ENCODE results near the gene G0S2.

G0S2 gene, protein sequence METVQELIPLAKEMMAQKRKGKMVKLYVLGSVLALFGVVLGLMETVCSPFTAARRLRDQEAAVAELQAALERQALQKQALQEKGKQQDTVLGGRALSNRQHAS

DNA sequence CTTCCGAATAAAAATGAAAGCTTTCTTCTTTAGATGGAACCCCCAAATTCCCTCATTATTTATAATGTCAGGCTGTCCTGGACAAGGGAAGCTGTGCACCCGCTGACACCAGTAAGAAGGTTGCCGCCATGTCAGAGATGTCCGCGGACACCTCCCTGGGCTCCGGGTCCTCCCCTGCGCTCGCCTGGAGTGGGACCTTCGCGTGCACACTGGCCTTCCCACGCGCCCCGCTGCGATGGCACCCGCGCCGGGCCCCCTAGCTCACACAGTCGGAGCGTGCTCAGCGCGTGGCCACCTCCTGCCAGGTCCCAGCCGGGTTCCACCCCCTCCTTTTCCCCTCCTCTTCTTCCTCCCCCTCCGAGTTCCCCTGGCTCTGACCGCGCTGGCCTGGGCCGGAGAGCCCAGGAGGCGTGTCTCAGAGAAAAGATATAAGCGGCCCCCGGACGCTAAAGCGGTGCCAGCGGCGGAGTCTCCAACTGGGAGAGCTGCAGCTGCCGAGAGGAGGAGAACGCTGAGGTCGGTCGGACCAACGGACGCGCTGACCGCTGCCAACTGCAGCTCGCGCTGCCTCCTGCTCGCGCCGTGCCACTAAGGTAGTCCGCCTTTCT lies at the start of gene G0S2:
G0S2 (plus strand) TSS at position 456 of the 608 bp plus-strand sequence. CDS start 273 bp downstream, outside the sequence.
- no peaks in the 10 kb centered on the region for H3K9me3 ChIP-seq (ENCODE audit: insufficient read depth, low read depth, low read length)
- H3K27ac ChIP-seq (ENCODE audit: low read length), result no peak within 1 kb of the TSS
- H3K4me1 ChIP-seq (ENCODE audit: insufficient read depth, low read length), result peaks cover 2% of the 10 kb centered on the region
- 0 out of 2 replicates have a peak within 1 kb of the TSS, but pooled peaks have one; percentile 15 for H3K9ac ChIP-seq (ENCODE audit: low read depth, low read length)
- no peaks in the 10 kb centered on the region for H3K36me3 ChIP-seq (ENCODE audit: insufficient read depth, low read depth, low read length)
- H3K4me3 ChIP-seq (ENCODE audit: low read length), result peak within 1 kb of the TSS; percentile 85
- peaks cover 98% of the 10 kb centered on the region for H3K27me3 ChIP-seq (ENCODE audit: insufficient read depth, low read length)

DNA sequence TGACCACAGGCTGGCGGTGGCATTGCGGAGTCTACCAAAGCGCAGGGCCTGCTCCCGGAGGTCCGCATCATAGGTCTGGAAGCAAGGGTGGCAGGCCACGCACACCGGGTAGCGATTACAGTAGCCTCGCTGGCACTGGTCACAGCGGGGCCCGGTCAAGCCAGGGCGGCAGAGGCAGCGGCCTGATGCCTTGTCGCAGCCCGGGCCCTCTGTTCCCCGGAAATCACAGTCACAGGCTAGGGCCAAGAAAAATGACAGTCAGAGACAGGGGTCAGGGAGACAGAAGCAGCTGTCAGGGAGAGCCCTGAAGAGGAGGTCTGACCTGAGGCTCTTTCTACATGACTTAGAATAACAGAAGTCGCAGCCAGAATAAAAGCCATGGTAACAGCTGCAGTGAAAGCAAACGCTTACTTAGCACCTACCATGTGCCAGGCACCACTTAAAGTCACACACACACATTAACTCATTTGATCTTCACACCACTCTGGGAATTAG lies 49.4 kb upstream of the G0S2 start:
- no peak overlapping the region for H3K27ac ChIP-seq (ENCODE audit: low read length)
- no peaks in the 10 kb centered on the region for H3K36me3 ChIP-seq (ENCODE audit: insufficient read depth, low read depth, low read length)
- peaks cover 9% of the 10 kb centered on the region; the same call in 1 of the 2 replicates for H3K27me3 ChIP-seq (ENCODE audit: insufficient read depth, low read length)
- H3K9ac ChIP-seq (ENCODE audit: low read depth, low read length), result no peak overlapping the region
- no peak overlapping the region for H3K4me3 ChIP-seq (ENCODE audit: low read length)
- H3K4me1 ChIP-seq (ENCODE audit: insufficient read depth, low read length), result peaks cover 12% of the 10 kb centered on the region
- H3K9me3 ChIP-seq (ENCODE audit: insufficient read depth, low read depth, low read length), result no peaks in the 10 kb centered on the region

DNA sequence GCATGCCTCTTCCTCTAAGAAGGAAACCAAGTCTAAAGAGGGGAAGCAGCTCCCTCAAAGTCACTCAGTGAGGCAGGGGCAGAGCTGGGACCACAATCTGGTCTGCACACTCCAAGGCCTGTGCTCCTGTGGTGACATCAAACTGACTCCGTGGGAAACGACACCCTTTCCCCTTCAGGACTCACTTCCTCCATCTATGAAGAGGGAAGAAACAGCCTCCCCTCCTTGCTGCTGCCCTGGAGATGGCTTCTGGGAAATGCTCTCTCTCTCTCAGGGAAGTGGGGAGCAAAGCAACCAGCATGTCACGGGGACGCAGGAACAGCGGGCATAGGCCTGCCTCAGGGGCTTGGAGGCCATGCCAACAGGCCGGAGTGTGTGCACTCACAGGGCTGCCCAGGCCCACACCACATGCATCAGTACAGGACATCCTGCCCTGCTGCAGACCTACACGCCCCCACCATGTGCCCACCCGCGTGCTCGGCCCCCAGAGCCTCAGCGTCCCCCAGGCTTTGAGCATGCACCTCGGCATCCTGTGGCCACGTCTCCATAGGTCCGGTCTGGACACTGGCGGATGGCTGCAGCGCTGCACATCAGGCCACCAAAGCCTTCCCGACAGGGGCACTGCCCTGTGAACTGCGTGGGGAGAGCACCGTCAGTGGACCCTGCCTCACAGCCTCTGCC lies 48.7 kb upstream of the G0S2 start:
- Histone ChIP-seq H3K9me3 (ENCODE audit: insufficient read depth, low read depth, low read length) (no peaks in the 10 kb centered on the region), H3K36me3 (ENCODE audit: insufficient read depth, low read depth, low read length) (no peaks in the 10 kb centered on the region), H3K4me1 (ENCODE audit: insufficient read depth, low read length) (peaks cover 13% of the 10 kb centered on the region), H3K4me3 (ENCODE audit: low read length) (no peak overlapping the region), H3K27me3 (ENCODE audit: insufficient read depth, low read length) (peaks cover 9% of the 10 kb centered on the region; the same call in 1 of the 2 replicates), H3K27ac (ENCODE audit: low read length) (no peak overlapping the region), H3K9ac (ENCODE audit: low read depth, low read length) (no peak overlapping the region)

DNA sequence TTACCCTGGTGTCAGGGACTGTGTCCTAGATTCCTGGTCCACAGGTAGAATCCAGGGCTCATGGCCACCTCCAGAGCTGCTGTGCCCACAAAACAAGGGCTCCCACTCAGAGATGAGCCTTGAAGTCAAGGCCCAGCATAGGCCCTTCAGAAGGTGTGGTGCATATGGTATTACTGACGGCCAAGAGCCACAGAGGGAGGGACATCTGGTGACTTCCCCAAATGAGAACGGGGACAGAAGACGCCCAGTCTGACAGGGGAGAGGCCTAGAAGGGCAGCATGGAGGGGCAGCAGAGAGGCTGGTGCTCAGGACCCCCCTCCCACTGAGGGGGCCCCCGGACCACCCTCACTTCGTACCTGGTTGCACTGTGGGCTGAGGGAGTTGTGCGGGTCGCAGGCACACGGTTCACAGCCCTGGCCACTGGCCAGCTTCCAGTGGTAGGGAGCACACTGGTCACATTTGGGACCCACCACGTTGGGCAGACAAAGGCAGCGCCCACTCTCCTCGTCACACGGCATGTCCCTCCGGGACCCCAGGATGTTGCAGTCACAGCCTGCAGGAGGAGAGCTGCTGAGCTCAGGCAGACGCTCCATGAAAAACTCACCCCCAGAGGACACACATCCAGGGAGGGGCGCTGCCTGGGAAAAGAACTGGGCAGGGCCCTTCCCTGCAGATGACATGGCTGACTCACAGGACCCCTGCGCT lies 48.0 kb upstream of the G0S2 start:
- Histone ChIP-seq H3K9ac (ENCODE audit: low read depth, low read length) (no peak overlapping the region), H3K9me3 (ENCODE audit: insufficient read depth, low read depth, low read length) (no peaks in the 10 kb centered on the region), H3K4me1 (ENCODE audit: insufficient read depth, low read length) (peaks cover 13% of the 10 kb centered on the region), H3K27ac (ENCODE audit: low read length) (no peak overlapping the region), H3K4me3 (ENCODE audit: low read length) (no peak overlapping the region), H3K27me3 (ENCODE audit: insufficient read depth, low read length) (peaks cover 9% of the 10 kb centered on the region; the same call in 1 of the 2 replicates), H3K36me3 (ENCODE audit: insufficient read depth, low read depth, low read length) (no peaks in the 10 kb centered on the region)

DNA sequence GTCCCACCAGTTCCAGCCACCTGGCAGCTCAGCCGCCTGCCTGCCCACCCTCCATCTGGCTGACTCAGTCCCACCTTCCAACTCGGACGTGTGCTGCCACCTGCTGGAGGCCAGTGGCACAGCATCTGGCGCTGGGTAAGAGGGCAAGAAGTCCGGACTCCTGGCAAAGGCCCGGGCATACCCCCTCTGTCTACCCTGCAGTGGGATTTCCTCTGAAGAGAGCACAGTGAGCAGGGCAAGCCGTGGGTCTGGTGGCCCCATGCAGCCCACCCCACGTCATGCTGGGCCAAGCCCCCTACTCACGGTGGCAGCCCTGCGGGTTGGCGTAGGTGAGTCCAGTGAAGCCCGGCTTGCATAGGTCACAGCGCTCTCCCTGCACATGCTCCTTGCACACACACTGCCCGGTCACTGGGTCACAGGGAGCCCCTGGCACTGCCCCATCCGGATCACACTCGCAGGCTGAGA lies 47.4 kb upstream of the G0S2 start:
- Histone ChIP-seq H3K4me3 (ENCODE audit: low read length) (no peak overlapping the region), H3K9me3 (ENCODE audit: insufficient read depth, low read depth, low read length) (no peaks in the 10 kb centered on the region), H3K4me1 (ENCODE audit: insufficient read depth, low read length) (peaks cover 13% of the 10 kb centered on the region), H3K27me3 (ENCODE audit: insufficient read depth, low read length) (peaks cover 9% of the 10 kb centered on the region; the same call in 1 of the 2 replicates), H3K9ac (ENCODE audit: low read depth, low read length) (no peak overlapping the region), H3K27ac (ENCODE audit: low read length) (no peak overlapping the region), H3K36me3 (ENCODE audit: insufficient read depth, low read depth, low read length) (no peaks in the 10 kb centered on the region)

DNA sequence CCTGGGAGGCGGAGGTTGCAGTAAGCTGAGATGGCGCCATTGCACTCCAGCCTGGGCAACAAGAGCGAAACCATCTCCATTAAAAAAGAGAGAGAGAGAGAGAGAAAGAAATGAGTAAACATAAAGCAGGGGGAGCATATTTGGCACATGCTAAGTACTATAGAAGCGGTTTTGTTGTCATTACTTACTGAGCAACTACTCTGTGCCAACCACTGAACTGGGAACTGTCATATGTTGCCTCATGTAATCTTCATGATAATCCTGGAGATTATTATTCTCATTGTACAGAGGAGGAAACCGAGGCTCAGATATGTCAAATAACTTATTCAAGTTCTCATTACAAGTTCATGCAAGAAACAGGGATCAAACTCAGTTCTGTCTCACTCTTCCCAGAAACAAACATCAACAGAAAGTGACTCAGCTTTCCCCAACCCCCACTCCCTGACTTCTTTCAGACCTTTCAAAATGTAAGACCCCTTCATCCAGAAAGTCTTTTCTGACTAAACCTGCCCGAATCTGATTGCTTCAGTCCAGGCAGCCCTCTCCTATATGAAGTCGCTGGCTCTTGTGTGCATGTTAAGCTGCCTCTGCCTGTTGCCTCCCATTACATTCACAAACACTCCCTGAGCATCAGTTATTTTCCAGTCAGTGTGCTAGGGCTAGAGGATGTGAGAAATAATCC lies 46.5 kb upstream of the G0S2 start:
- H3K27me3 ChIP-seq (ENCODE audit: insufficient read depth, low read length), result peaks cover 9% of the 10 kb centered on the region; the same call in 1 of the 2 replicates
- no peak overlapping the region for H3K27ac ChIP-seq (ENCODE audit: low read length)
- peaks cover 13% of the 10 kb centered on the region for H3K4me1 ChIP-seq (ENCODE audit: insufficient read depth, low read length)
- H3K9me3 ChIP-seq (ENCODE audit: insufficient read depth, low read depth, low read length), result no peaks in the 10 kb centered on the region
- no peak overlapping the region for H3K4me3 ChIP-seq (ENCODE audit: low read length)
- H3K36me3 ChIP-seq (ENCODE audit: insufficient read depth, low read depth, low read length), result no peaks in the 10 kb centered on the region
- H3K9ac ChIP-seq (ENCODE audit: low read depth, low read length), result no peak overlapping the region

DNA sequence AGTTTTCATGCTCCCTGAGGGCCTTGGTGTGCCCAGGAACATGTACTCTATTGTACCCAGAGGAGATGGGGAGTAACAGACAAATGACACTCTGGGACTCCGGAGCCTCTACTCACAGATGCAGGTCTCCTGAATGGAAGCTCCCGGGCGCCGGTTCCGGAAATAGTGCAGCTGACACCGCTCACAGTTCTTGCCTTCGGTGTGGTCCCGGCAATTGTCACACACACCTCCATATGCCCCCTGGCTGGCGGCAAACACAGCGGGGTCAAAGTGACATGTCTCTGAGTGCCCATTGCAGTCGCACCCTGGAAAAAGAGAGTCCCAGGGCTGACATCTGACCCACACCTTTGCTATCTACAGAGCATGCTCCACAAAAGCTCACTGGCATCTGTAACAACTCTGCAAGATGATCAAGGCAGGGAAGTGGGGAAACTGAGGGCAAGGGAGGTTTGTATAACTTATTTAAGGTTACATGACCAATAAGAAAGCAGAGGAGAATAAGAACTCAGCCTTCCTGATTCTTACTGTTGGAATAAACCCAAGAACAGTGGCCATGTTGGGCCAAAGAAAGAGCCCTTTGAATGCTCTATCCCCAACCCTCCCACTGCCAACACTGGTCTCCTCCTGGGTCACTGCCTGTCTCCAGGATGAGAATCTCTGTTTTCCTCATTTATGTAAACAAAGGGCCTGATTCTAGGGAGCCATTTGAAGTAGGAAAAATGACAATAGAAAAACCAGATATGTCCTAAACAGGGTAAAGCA lies 45.4 kb upstream of the G0S2 start:
- H3K4me3 ChIP-seq (ENCODE audit: low read length), result no peak overlapping the region
- H3K27ac ChIP-seq (ENCODE audit: low read length), result no peak overlapping the region
- H3K9me3 ChIP-seq (ENCODE audit: insufficient read depth, low read depth, low read length), result no peaks in the 10 kb centered on the region
- no peak overlapping the region for H3K9ac ChIP-seq (ENCODE audit: low read depth, low read length)
- peaks cover 13% of the 10 kb centered on the region for H3K4me1 ChIP-seq (ENCODE audit: insufficient read depth, low read length)
- H3K27me3 ChIP-seq (ENCODE audit: insufficient read depth, low read length), result peaks cover 9% of the 10 kb centered on the region; the same call in 1 of the 2 replicates
- no peaks in the 10 kb centered on the region for H3K36me3 ChIP-seq (ENCODE audit: insufficient read depth, low read depth, low read length)

DNA sequence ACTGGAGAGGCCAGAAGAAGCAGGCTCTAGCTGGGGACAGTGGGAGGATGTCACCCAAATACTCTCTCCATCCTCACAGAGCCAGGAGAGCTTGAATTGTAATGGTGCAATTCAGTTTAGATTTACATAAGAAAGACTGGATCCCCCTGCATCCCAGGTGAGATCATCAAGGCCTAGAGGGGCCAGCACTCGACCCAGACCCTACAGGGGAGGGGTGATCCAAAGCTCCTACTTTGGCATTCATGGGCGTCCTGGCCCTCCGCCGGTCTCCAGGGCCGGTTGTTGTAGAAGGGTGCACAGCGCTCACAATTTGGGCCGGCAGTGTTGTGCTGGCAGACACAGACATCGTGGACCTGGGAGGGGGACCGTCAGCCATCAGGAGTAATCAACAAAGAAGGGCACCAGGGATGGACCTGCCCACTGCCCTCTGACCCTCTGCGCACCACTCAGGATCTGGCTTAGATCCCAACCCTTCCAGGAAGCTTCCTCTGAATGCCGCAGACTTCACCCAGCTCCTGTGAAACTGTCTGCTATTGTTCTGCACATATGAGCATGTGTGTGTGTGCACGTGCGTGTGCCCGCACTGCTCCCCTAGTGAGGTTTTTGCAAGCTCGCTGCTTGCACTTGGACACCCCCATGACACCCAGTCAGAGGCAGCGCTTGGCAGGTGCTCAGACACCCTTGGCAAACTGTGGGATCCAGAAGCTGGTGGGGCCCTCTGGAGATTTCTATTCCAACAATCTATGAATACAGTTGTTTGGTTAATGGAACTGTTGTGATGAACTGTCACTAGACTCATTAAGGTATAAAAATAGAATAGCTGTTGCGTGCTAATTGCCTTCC lies 44.6 kb upstream of the G0S2 start:
- Histone ChIP-seq H3K9me3 (ENCODE audit: insufficient read depth, low read depth, low read length) (no peaks in the 10 kb centered on the region), H3K4me3 (ENCODE audit: low read length) (no peak overlapping the region), H3K9ac (ENCODE audit: low read depth, low read length) (no peak overlapping the region), H3K4me1 (ENCODE audit: insufficient read depth, low read length) (peaks cover 13% of the 10 kb centered on the region), H3K36me3 (ENCODE audit: insufficient read depth, low read depth, low read length) (no peaks in the 10 kb centered on the region), H3K27me3 (ENCODE audit: insufficient read depth, low read length) (peaks cover 9% of the 10 kb centered on the region; the same call in 1 of the 2 replicates), H3K27ac (ENCODE audit: low read length) (no peak overlapping the region)

DNA sequence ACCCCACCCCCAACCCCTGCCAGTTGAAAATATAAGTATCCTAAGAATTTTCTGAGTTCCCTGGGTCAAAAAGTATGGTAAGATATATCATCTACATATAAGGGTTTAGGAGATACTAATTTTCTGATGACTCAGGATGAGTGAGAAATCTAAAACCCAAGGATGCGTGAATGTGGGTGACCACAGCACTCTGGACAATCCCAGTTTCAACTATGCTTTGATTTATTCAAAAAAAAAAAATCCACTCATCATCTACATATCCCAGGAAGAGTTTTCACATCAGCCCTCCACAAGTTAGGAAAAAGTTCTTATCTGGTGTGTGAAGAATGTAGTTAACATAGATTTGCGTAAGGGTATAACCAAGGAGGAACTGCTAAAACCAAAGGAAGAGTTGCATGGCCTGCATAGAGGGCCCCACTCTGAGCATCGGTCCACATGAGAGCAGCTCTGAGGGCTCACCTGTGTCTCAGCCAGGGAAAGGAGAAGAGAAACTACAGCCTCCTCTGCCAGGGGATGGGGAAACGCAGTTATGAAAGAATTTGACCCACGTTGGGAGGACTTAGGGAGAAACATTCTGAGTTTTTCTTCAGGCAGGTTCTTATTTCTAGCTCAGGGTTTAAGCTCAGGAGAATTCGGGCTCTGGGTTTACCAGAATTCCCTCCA lies 41.7 kb upstream of the G0S2 start:
- Histone ChIP-seq H3K27ac (ENCODE audit: low read length) (no peak overlapping the region), H3K9me3 (ENCODE audit: insufficient read depth, low read depth, low read length) (no peaks in the 10 kb centered on the region), H3K27me3 (ENCODE audit: insufficient read depth, low read length) (no peaks in the 10 kb centered on the region), H3K9ac (ENCODE audit: low read depth, low read length) (no peak overlapping the region), H3K36me3 (ENCODE audit: insufficient read depth, low read depth, low read length) (no peaks in the 10 kb centered on the region), H3K4me1 (ENCODE audit: insufficient read depth, low read length) (peaks cover 13% of the 10 kb centered on the region), H3K4me3 (ENCODE audit: low read length) (no peak overlapping the region)

All from iPS-20b (cell line).